Measurements from ENCODE around the gene CYTH1. TPM values are rescaled to one million over a fixed set of nuclear protein-coding genes. Genes with fewer than 3 reads are reported as not detected.
"Not testable (repeated sequence)": the region's sequence is repeated elsewhere in the genome, so short reads cannot be mapped to it uniquely, and the experiment has no call there.

Gene CYTH1
- total RNA-seq, 1 experiment from 2014 or later = 34.3 TPM

DNA sequence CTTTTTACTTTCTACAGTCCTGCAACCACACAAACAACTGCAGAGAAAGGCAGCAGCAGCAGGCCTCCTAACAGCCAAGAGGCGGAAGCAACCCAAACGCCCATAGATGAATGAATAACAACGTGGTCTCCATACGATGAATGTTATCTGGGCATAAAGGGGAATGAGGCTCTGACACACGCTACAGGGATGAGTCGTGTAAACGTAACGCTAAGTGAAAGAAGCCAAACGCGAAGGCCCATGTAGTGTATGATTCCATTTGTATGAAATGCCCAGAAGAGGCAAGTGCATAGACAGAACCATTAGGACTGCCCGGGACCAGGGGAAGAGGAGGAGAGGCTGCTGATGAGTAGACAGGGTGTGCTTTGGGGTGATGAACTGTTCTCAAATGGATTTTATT lies 110.1 kb downstream of the CYTH1 start:
- no TSS peak for BruUV-seq (replicated peaks)
- H3K4me1 ChIP-seq (ENCODE audit: control insufficient read depth in 1 of 2, insufficient read depth in 2 of 2, low read length in 2 of 2) = peaks cover 0 to 11% of the 10 kb centered on the region in 2 experiments; a peak in 1 of 4 replicates
- H4K20me1 ChIP-seq (ENCODE audit: insufficient read depth) = no peaks in the 10 kb centered on the region
- ATAC-seq (no peak), DNase-seq (ENCODE audit: low read depth, low spot score) (no peak)
- H3K9ac ChIP-seq (ENCODE audit: low read length) = no peak overlapping the region
- RAD21 ChIA-PET (ENCODE audit: low non-redundant PET in 1 of 2, low total read pairs in 2 of 2, uncharacterized antibody in 2 of 2, unreplicated experiment in 2 of 2) = no interaction called here
- H3K4me3 ChIP-seq (replicated peaks in 1 of 2; ENCODE audit: low read depth in 1 of 2, low read length in 2 of 2) = no peak overlapping the region
- no peak overlapping the region for H3K4me2 ChIP-seq (ENCODE audit: low read length)
- TF ChIP-seq ZFX (IDR thresholded peaks at IDR 0.05) (no peak), ZNF274 (IDR thresholded peaks at IDR 0.05; ENCODE audit: low read depth, low read length) (no peak), POLR2A (IDR thresholded peaks at IDR 0.05; ENCODE audit: borderline replicate concordance, extremely low read depth, insufficient read depth, insufficient read length) (no peak), JUND (IDR thresholded peaks at IDR 0.05) (no peak), TCF7L2 (IDR thresholded peaks at IDR 0.05; ENCODE audit: borderline replicate concordance, extremely low read depth, insufficient read depth, insufficient read length) (no peak), SP1 (IDR thresholded peaks at IDR 0.05; ENCODE audit: low read depth) (no peak), CBX3 (IDR thresholded peaks at IDR 0.05; ENCODE audit: low read depth) (no peak), YY1 (IDR thresholded peaks at IDR 0.05; ENCODE audit: extremely low read depth, insufficient replicate concordance, low read depth, low read length) (no peak), EZH2 (IDR thresholded peaks at IDR 0.05) (no peak), EZH2phosphoT487 (IDR thresholded peaks at IDR 0.05; ENCODE audit: borderline replicate concordance) (no peak), RAD21 (IDR thresholded peaks at IDR 0.05; ENCODE audit: low read depth) (no peak), ATF3 (IDR thresholded peaks at IDR 0.05) (no peak)
- TF ChIP-seq, protein P1, sequence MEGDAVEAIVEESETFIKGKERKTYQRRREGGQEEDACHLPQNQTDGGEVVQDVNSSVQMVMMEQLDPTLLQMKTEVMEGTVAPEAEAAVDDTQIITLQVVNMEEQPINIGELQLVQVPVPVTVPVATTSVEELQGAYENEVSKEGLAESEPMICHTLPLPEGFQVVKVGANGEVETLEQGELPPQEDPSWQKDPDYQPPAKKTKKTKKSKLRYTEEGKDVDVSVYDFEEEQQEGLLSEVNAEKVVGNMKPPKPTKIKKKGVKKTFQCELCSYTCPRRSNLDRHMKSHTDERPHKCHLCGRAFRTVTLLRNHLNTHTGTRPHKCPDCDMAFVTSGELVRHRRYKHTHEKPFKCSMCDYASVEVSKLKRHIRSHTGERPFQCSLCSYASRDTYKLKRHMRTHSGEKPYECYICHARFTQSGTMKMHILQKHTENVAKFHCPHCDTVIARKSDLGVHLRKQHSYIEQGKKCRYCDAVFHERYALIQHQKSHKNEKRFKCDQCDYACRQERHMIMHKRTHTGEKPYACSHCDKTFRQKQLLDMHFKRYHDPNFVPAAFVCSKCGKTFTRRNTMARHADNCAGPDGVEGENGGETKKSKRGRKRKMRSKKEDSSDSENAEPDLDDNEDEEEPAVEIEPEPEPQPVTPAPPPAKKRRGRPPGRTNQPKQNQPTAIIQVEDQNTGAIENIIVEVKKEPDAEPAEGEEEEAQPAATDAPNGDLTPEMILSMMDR (IDR thresholded peaks at IDR 0.05 in 2 of 3, conservative IDR thresholded peaks at IDR 0.05 in 1 of 3; ENCODE audit: borderline replicate concordance in 1 of 3, insufficient read depth in 1 of 3, low read depth in 2 of 3, low read length in 2 of 3) = no peak
- TF ChIP-seq, protein P2, sequence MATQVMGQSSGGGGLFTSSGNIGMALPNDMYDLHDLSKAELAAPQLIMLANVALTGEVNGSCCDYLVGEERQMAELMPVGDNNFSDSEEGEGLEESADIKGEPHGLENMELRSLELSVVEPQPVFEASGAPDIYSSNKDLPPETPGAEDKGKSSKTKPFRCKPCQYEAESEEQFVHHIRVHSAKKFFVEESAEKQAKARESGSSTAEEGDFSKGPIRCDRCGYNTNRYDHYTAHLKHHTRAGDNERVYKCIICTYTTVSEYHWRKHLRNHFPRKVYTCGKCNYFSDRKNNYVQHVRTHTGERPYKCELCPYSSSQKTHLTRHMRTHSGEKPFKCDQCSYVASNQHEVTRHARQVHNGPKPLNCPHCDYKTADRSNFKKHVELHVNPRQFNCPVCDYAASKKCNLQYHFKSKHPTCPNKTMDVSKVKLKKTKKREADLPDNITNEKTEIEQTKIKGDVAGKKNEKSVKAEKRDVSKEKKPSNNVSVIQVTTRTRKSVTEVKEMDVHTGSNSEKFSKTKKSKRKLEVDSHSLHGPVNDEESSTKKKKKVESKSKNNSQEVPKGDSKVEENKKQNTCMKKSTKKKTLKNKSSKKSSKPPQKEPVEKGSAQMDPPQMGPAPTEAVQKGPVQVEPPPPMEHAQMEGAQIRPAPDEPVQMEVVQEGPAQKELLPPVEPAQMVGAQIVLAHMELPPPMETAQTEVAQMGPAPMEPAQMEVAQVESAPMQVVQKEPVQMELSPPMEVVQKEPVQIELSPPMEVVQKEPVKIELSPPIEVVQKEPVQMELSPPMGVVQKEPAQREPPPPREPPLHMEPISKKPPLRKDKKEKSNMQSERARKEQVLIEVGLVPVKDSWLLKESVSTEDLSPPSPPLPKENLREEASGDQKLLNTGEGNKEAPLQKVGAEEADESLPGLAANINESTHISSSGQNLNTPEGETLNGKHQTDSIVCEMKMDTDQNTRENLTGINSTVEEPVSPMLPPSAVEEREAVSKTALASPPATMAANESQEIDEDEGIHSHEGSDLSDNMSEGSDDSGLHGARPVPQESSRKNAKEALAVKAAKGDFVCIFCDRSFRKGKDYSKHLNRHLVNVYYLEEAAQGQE (IDR thresholded peaks at IDR 0.05; ENCODE audit: low read depth) = no peak
- H2AFZ ChIP-seq (ENCODE audit: low read depth, low read length, poor library complexity, severe bottlenecking) = no peak overlapping the region
- POLR2A ChIA-PET = no interaction called here
- CTCF ChIA-PET = no interaction called here
- H3K9me3 ChIP-seq (ENCODE audit: control insufficient read depth in 1 of 2, insufficient read depth in 1 of 2, low read depth in 1 of 2, low read length in 2 of 2) = no peaks in the 10 kb centered on the region
- peaks cover 0 to 12% of the 10 kb centered on the region in 2 experiments; a peak in 1 of 4 replicates for H3K36me3 ChIP-seq (ENCODE audit: control insufficient read depth in 1 of 2, insufficient read depth in 2 of 2, low read length in 2 of 2)
- intact Hi-C loops (cut with micrococcal nuclease) = no loop called here
- H3K27me3 ChIP-seq (ENCODE audit: insufficient read depth, low read length) = no peaks in the 10 kb centered on the region
- H3K27ac ChIP-seq (ENCODE audit: low read depth, low read length) = no peak overlapping the region
- H3K9me2 ChIP-seq (ENCODE audit: insufficient read depth) = no peaks in the 10 kb centered on the region
- H3K79me2 ChIP-seq (ENCODE audit: insufficient read depth, low read length) = no peaks in the 10 kb centered on the region

GRCh38 chr17:78671726-78672001 lies 110.4 kb downstream of the CYTH1 start:
- H4K20me1 ChIP-seq (ENCODE audit: insufficient read depth); intact Hi-C loops (cut with micrococcal nuclease); H3K9ac ChIP-seq (ENCODE audit: low read length); POLR2A ChIA-PET; BruUV-seq (replicated peaks); RAD21 ChIA-PET (ENCODE audit: low non-redundant PET in 1 of 2, low total read pairs in 2 of 2, uncharacterized antibody in 2 of 2, unreplicated experiment in 2 of 2); ATAC-seq; CTCF ChIA-PET; H3K79me2 ChIP-seq (ENCODE audit: insufficient read depth, low read length); H3K4me3 ChIP-seq (replicated peaks in 1 of 2; ENCODE audit: low read depth in 1 of 2, low read length in 2 of 2); H3K27me3 ChIP-seq (ENCODE audit: insufficient read depth, low read length); H3K9me3 ChIP-seq (ENCODE audit: control insufficient read depth in 1 of 2, insufficient read depth in 1 of 2, low read depth in 1 of 2, low read length in 2 of 2); H2AFZ ChIP-seq (ENCODE audit: low read depth, low read length, poor library complexity, severe bottlenecking); H3K4me2 ChIP-seq (ENCODE audit: low read length); H3K27ac ChIP-seq (ENCODE audit: low read depth, low read length); DNase-seq (ENCODE audit: low read depth, low spot score); H3K9me2 ChIP-seq (ENCODE audit: insufficient read depth): not testable (repeated sequence)
- peaks cover 0 to 10% of the 10 kb centered on the region in 2 experiments; a peak in 1 of 4 replicates for H3K36me3 ChIP-seq (ENCODE audit: control insufficient read depth in 1 of 2, insufficient read depth in 2 of 2, low read length in 2 of 2)
- peaks cover 0 to 11% of the 10 kb centered on the region in 2 experiments; a peak in 1 of 4 replicates for H3K4me1 ChIP-seq (ENCODE audit: control insufficient read depth in 1 of 2, insufficient read depth in 2 of 2, low read length in 2 of 2)

Measured in HCT116 (cell line).